ENCODE data around the gene GNAS.

GRCh38 chr20:58908221-58908620, 55.7 kb downstream of the GNAS start:
- TF ChIP-seq ZNF274 (IDR thresholded peaks at IDR 0.05; ENCODE audit: low read depth, low read length) (no peak), YY1 (IDR thresholded peaks at IDR 0.05; ENCODE audit: insufficient read depth, insufficient read length) (no peak)

All from NT2/D1 (cell line).